Measurements from ENCODE around the gene GTF3C2.
A peak's percentile ranks its signal among the peaks of the same experiment; 100 is the strongest.

GTF3C2 gene

GRCh38 chr2:27288610-27289009, 68.0 kb downstream of the GTF3C2 start:
- Histone ChIP-seq H3K4me3 (ENCODE audit: low read length in 2 of 2) (no peak overlapping the region), H4K8ac (ENCODE audit: low read depth, low read length) (no peak overlapping the region), H3K4me2 (ENCODE audit: insufficient read depth, low read length, poor library complexity, severe bottlenecking) (no peak overlapping the region), H3K36me3 (replicated peaks in 1 of 2; ENCODE audit: control insufficient read depth in 2 of 2, insufficient read depth in 2 of 2, low read length in 2 of 2) (no peaks in the 10 kb centered on the region), H3K27ac (replicated peaks; ENCODE audit: low read length) (no peak overlapping the region), H2AK5ac (ENCODE audit: low read depth, low read length) (no peak overlapping the region), H3K79me1 (ENCODE audit: low read depth, low read length) (no peaks in the 10 kb centered on the region), H3K27me3 (ENCODE audit: control insufficient read depth in 3 of 3, insufficient read depth in 3 of 3, low read depth in 1 of 3, low read length in 3 of 3) (peaks cover 0 to 93% (median 2%) of the 10 kb centered on the region in 3 experiments), H3K23ac (ENCODE audit: low read depth, low read length, poor library complexity) (no peak overlapping the region), H3K4ac (ENCODE audit: low read length) (no peak overlapping the region), H3K9me3 (replicated peaks in 1 of 2; ENCODE audit: control insufficient read depth in 2 of 2, insufficient read depth in 1 of 2, low read depth in 1 of 2, low read length in 2 of 2) (no peaks in the 10 kb centered on the region), H2BK120ac (ENCODE audit: low read depth, low read length) (no peak overlapping the region), H2BK12ac (ENCODE audit: low read length) (no peak overlapping the region), H2BK5ac (ENCODE audit: low read length) (no peak overlapping the region), H4K91ac (ENCODE audit: low read depth, low read length, poor library complexity) (no peak overlapping the region), H3K9ac (ENCODE audit: low read depth, low read length, poor library complexity) (no peak overlapping the region), H3K18ac (ENCODE audit: low read length) (no peak overlapping the region), H2BK15ac (ENCODE audit: low read length) (no peak overlapping the region), H2AFZ (ENCODE audit: low read length) (no peak overlapping the region), H3K4me1 (ENCODE audit: control insufficient read depth in 2 of 2, insufficient read depth in 1 of 2, low read depth in 1 of 2, low read length in 2 of 2) (no peaks in the 10 kb centered on the region), H3K14ac (ENCODE audit: low read length) (no peak overlapping the region)
- no peak for DNase-seq (ENCODE audit: low spot score)
- WGBS, 2 donors (ENCODE audit: extremely low coverage in 2 of 2, insufficient read length in 2 of 2, insufficient replicate concordance in 1 of 2) = no CpG with 5 or more reads among the region's 3 CpGs

GRCh38 chr2:27285481-27285880, 71.1 kb downstream of the GTF3C2 start:
- Histone ChIP-seq H3K14ac (ENCODE audit: low read length) (no peak overlapping the region), H2BK12ac (ENCODE audit: low read length) (no peak overlapping the region), H3K27ac (replicated peaks; ENCODE audit: low read length) (no peak overlapping the region), H4K8ac (ENCODE audit: low read depth, low read length) (no peak overlapping the region), H3K4me2 (ENCODE audit: insufficient read depth, low read length, poor library complexity, severe bottlenecking) (no peak overlapping the region), H2AFZ (ENCODE audit: low read length) (no peak overlapping the region), H3K79me1 (ENCODE audit: low read depth, low read length) (no peaks in the 10 kb centered on the region), H3K23ac (ENCODE audit: low read depth, low read length, poor library complexity) (no peak overlapping the region), H2BK5ac (ENCODE audit: low read length) (no peak overlapping the region), H3K9ac (ENCODE audit: low read depth, low read length, poor library complexity) (no peak overlapping the region), H3K36me3 (replicated peaks in 1 of 2; ENCODE audit: control insufficient read depth in 2 of 2, insufficient read depth in 2 of 2, low read length in 2 of 2) (no peaks in the 10 kb centered on the region), H3K18ac (ENCODE audit: low read length) (no peak overlapping the region), H4K91ac (ENCODE audit: low read depth, low read length, poor library complexity) (no peak overlapping the region), H3K27me3 (ENCODE audit: control insufficient read depth in 3 of 3, insufficient read depth in 3 of 3, low read depth in 1 of 3, low read length in 3 of 3) (peaks cover 0 to 93% (median 2%) of the 10 kb centered on the region in 3 experiments), H2AK5ac (ENCODE audit: low read depth, low read length) (no peak overlapping the region), H3K4ac (ENCODE audit: low read length) (no peak overlapping the region), H2BK15ac (ENCODE audit: low read length) (no peak overlapping the region), H3K4me3 (ENCODE audit: low read length in 2 of 2) (no peak overlapping the region), H3K4me1 (ENCODE audit: control insufficient read depth in 2 of 2, insufficient read depth in 1 of 2, low read depth in 1 of 2, low read length in 2 of 2) (peaks cover 0 to 7% of the 10 kb centered on the region in 2 donors), H2BK120ac (ENCODE audit: low read depth, low read length) (no peak overlapping the region), H3K9me3 (replicated peaks in 1 of 2; ENCODE audit: control insufficient read depth in 2 of 2, insufficient read depth in 1 of 2, low read depth in 1 of 2, low read length in 2 of 2) (no peaks in the 10 kb centered on the region)
- no CpG with 5 or more reads among the region's 6 CpGs for WGBS, 2 donors (ENCODE audit: extremely low coverage in 2 of 2, insufficient read length in 2 of 2, insufficient replicate concordance in 1 of 2)
- DNase-seq (ENCODE audit: low spot score) = no peak

GRCh38 chr2:27284996-27285395, 71.6 kb downstream of the GTF3C2 start:
- H4K8ac ChIP-seq (ENCODE audit: low read depth, low read length) = no peak overlapping the region
- no peak overlapping the region for H3K18ac ChIP-seq (ENCODE audit: low read length)
- H3K4me3 ChIP-seq (ENCODE audit: low read length in 2 of 2) = no peak overlapping the region
- H2BK15ac ChIP-seq (ENCODE audit: low read length) = no peak overlapping the region
- H3K27me3 ChIP-seq (ENCODE audit: control insufficient read depth in 3 of 3, insufficient read depth in 3 of 3, low read depth in 1 of 3, low read length in 3 of 3) = peaks cover 0 to 94% (median 2%) of the 10 kb centered on the region in 3 experiments
- no peak overlapping the region for H3K4ac ChIP-seq (ENCODE audit: low read length)
- H3K27ac ChIP-seq (replicated peaks; ENCODE audit: low read length) = no peak overlapping the region
- no peak overlapping the region for H3K23ac ChIP-seq (ENCODE audit: low read depth, low read length, poor library complexity)
- no peak overlapping the region for H2BK5ac ChIP-seq (ENCODE audit: low read length)
- H3K9me3 ChIP-seq (replicated peaks in 1 of 2; ENCODE audit: control insufficient read depth in 2 of 2, insufficient read depth in 1 of 2, low read depth in 1 of 2, low read length in 2 of 2) = no peaks in the 10 kb centered on the region
- H2AK5ac ChIP-seq (ENCODE audit: low read depth, low read length) = no peak overlapping the region
- H3K4me1 ChIP-seq (ENCODE audit: control insufficient read depth in 2 of 2, insufficient read depth in 1 of 2, low read depth in 1 of 2, low read length in 2 of 2) = peaks cover 0 to 7% of the 10 kb centered on the region in 2 donors
- H3K4me2 ChIP-seq (ENCODE audit: insufficient read depth, low read length, poor library complexity, severe bottlenecking) = no peak overlapping the region
- no peak overlapping the region for H4K91ac ChIP-seq (ENCODE audit: low read depth, low read length, poor library complexity)
- H3K9ac ChIP-seq (ENCODE audit: low read depth, low read length, poor library complexity) = no peak overlapping the region
- no peak for DNase-seq (ENCODE audit: low spot score)
- no CpG with 5 or more reads among the region's 1 CpG for WGBS, 2 donors (ENCODE audit: extremely low coverage in 2 of 2, insufficient read length in 2 of 2, insufficient replicate concordance in 1 of 2)
- no peak overlapping the region for H2BK12ac ChIP-seq (ENCODE audit: low read length)
- no peak overlapping the region for H2AFZ ChIP-seq (ENCODE audit: low read length)
- no peak overlapping the region for H3K14ac ChIP-seq (ENCODE audit: low read length)
- no peaks in the 10 kb centered on the region for H3K36me3 ChIP-seq (replicated peaks in 1 of 2; ENCODE audit: control insufficient read depth in 2 of 2, insufficient read depth in 2 of 2, low read length in 2 of 2)
- H2BK120ac ChIP-seq (ENCODE audit: low read depth, low read length) = no peak overlapping the region
- no peaks in the 10 kb centered on the region for H3K79me1 ChIP-seq (ENCODE audit: low read depth, low read length)

- H2BK15ac ChIP-seq (ENCODE audit: low read length) = peak overlapping the region; percentile 33
- no peak overlapping the region for H4K8ac ChIP-seq (ENCODE audit: low read depth, low read length)
- WGBS, 2 donors (ENCODE audit: extremely low coverage in 2 of 2, insufficient read length in 2 of 2, insufficient replicate concordance in 1 of 2) = no CpG with 5 or more reads among the region's 5 CpGs
- peak overlapping the region; percentile 95 for H3K23ac ChIP-seq (ENCODE audit: low read depth, low read length, poor library complexity)
- H3K4me2 ChIP-seq (ENCODE audit: insufficient read depth, low read length, poor library complexity, severe bottlenecking) = no peak overlapping the region
- no peak overlapping the region for H3K27ac ChIP-seq (replicated peaks; ENCODE audit: low read length)
- H4K91ac ChIP-seq (ENCODE audit: low read depth, low read length, poor library complexity) = no peak overlapping the region
- no peak overlapping the region for H2BK120ac ChIP-seq (ENCODE audit: low read depth, low read length)
- H2AFZ ChIP-seq (ENCODE audit: low read length) = no peak overlapping the region
- H3K4me3 ChIP-seq (ENCODE audit: low read length in 2 of 2) = no peak overlapping the region
- peak overlapping the region; percentile 79 for H2BK12ac ChIP-seq (ENCODE audit: low read length)
- DNase-seq (ENCODE audit: low spot score) = no peak
- no peak overlapping the region for H2BK5ac ChIP-seq (ENCODE audit: low read length)
- H3K9me3 ChIP-seq (replicated peaks in 1 of 2; ENCODE audit: control insufficient read depth in 2 of 2, insufficient read depth in 1 of 2, low read depth in 1 of 2, low read length in 2 of 2) = no peaks in the 10 kb centered on the region
- H3K18ac ChIP-seq (ENCODE audit: low read length) = no peak overlapping the region
- no peaks in the 10 kb centered on the region for H3K36me3 ChIP-seq (replicated peaks in 1 of 2; ENCODE audit: control insufficient read depth in 2 of 2, insufficient read depth in 2 of 2, low read length in 2 of 2)
- H3K4me1 ChIP-seq (ENCODE audit: control insufficient read depth in 2 of 2, insufficient read depth in 1 of 2, low read depth in 1 of 2, low read length in 2 of 2) = peaks cover 0 to 7% of the 10 kb centered on the region in 2 donors
- peak overlapping the region; percentile 65 for H3K9ac ChIP-seq (ENCODE audit: low read depth, low read length, poor library complexity)
- H3K14ac ChIP-seq (ENCODE audit: low read length) = no peak overlapping the region
- H3K27me3 ChIP-seq (ENCODE audit: control insufficient read depth in 3 of 3, insufficient read depth in 3 of 3, low read depth in 1 of 3, low read length in 3 of 3) = peaks cover 0 to 81% (median 2%) of the 10 kb centered on the region in 3 experiments
- H3K4ac ChIP-seq (ENCODE audit: low read length) = peak overlapping the region; percentile 19
- H2AK5ac ChIP-seq (ENCODE audit: low read depth, low read length) = peak overlapping the region; percentile 66
- H3K79me1 ChIP-seq (ENCODE audit: low read depth, low read length) = no peaks in the 10 kb centered on the region
Measured at GRCh38 chr2:27282892-27283291, 73.7 kb downstream of the GTF3C2 start.

All from neuronal stem cell (in vitro differentiated cells).